HG03108 (cell line): ENCODE measurements around the gene TMEM35A.
"Not testable (repeated sequence)": the region's sequence is repeated elsewhere in the genome, so short reads cannot be mapped to it uniquely, and the experiment has no call there.

Experiments
- ATAC-seq: cut with Tn5 transposase; IDR thresholded peaks from one replicate; pipeline ENCODE4 v1.9.1; 2021; ENCODE audit warnings: moderate library complexity; ENCODE audit not compliant: unreplicated experiment

Gene TMEM35A, protein sequence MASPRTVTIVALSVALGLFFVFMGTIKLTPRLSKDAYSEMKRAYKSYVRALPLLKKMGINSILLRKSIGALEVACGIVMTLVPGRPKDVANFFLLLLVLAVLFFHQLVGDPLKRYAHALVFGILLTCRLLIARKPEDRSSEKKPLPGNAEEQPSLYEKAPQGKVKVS

DNA sequence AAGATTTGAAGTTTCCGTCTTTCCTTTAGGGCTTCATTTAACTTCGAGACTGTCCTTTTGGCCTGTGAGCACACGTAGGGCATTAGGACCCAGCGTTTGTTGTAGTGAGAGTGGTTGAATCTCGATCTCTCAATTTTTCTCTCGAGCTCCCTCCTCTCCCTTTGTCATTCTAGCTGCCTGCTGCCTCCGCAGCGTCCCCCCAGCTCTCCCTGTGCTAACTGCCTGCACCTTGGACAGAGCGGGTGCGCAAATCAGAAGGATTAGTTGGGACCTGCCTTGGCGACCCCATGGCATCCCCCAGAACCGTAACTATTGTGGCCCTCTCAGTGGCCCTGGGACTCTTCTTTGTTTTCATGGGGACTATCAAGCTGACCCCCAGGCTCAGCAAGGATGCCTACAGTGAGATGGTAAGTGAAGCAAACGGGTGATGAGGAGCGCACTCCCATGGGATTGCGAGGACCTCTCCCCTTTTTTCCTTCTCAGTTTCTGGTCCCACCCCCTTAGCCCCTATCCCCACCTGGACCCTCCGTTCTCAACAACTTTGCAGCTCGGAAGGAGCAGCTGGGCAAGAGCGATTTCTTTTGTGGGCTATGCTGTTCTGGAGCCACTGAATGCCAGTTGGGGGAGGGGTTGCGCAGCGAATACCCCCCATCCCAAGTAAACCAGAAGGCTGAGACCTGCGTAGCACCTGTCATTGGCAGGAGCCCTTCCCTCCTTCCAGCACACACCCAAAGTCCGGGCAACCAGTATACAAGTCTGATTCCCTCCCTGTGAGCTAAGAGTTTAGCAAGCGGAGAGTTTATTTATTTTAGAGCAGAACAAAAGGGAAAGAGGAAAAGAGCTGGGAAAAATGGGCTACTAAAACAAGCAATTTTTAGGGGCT is at the start of gene TMEM35A:
Gene TMEM35A (plus strand): TSS at position 164 of the 883 bp plus-strand sequence. CDS start 124 bp downstream, at position 288.
- ATAC-seq = no peak

DNA sequence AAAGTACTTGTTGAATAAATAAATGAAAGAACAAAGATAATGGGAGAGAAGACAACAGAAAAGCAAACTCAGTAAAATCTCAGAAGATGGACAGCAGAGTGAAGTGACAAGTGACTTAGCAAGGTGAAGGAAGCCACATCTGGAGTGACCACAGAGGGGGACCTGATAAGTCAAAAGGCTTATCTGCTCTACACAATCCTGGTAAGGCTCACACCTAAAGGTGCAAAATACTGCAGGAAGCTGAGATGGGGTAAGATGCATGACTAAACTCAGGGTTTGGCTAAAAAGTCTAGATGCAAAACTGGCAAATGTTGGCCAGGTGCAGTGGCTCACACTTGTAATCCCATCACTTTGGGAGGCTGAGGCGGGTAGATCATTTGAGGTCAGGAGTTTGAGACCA is 49.0 kb upstream of the TMEM35A start:
- ATAC-seq = no peak

DNA sequence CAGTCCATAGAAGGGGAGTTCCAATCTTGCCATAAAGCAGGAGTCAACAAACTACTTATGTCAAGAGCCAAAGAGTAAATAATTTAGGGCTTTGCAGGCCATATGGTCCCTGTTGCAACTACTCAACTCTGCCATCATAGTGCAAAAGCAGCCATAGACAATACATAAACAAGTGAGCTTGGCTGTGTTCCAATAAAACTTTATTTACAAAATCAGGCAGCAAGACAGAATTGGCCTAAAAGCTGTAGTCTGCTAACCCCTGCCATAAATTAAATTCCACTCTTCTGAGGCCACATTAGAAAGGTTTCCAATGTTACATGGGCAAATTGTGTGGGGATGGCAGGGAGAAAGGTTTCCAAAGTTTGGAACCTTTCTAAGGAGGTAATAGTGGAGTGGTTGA is 41.4 kb upstream of the TMEM35A start:
- no peak for ATAC-seq

DNA sequence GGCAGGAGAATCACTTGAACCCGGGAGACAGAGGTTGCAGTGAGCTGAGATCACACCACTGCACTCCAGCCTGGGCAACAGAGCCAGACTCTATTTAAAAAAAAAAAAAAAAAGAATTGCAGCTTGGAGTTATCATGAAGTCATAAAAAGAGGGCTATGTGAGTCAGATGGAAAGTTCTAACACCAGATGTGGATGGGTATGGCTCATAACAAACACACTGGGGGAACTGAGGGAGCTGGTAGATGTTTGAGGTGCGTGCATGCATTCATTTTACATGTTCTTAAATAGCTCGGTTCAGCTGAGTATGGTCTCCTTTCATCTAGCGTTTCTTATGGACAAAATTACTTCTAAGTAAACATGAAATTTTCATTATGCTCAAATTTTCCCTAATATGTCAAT is 38.5 kb upstream of the TMEM35A start:
- ATAC-seq = no peak

DNA sequence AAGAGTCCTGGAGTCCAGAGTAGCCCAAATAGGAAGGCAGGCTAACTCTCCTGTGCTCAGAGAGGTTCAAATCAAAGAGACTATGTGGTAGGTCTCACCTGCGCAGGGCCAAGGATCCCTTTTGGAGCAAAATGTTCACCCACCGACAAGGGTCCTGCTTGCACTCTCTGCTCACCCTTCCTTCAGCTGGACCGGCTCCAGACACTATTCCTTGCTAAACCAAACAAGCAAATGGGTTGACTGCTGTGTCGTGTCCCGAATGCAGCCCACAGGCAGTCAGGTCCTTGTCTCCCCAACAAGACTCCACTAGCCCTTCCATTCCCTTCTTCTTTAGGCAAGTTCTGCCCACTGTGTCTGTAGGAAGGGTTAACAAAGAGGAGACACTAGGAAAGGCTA is 27.5 kb upstream of the TMEM35A start:
- ATAC-seq = no peak

DNA sequence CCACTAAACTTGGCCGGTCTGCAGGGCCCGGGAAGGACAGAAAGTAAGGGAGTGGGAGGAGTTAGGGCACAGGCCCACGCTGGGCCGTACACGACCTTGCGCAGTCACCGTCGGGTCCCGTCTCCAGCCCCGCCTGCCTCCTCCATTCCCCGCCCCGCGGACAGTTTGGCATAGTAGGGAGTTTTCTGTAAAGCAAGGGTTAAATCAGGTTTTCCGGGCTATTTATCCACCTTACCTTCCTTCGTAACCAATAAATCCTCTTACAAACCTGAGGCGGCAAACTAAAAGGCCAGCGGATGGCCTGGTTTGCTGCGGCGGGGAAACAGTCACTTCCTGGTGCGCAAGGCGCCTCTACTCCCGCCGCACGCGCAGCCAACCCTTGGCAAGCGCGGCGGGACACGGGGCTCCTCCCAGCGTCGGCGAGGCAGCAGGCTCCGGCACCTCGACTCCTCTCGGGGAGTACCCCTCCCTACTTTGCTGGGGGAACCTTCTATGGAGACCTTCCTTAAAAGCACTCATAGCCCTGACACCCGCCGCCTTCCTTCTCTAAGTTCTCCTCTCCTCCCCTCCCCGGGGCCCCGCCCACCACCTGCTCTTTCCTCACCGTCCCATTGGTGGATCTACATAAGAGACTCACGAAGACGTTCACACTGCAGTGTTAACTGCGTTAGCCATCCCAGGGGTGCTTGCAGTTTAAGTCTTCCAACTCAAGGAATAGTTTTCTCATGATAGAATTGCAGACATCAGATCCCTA is 27.0 kb upstream of the TMEM35A start, which contains the start of gene TRMT2B:
Gene TRMT2B (minus strand): TSS at position 563 of the 754 bp plus-strand sequence. CDS start 9,822 bp downstream, outside the sequence.
- ATAC-seq = peak; percentile 89

DNA sequence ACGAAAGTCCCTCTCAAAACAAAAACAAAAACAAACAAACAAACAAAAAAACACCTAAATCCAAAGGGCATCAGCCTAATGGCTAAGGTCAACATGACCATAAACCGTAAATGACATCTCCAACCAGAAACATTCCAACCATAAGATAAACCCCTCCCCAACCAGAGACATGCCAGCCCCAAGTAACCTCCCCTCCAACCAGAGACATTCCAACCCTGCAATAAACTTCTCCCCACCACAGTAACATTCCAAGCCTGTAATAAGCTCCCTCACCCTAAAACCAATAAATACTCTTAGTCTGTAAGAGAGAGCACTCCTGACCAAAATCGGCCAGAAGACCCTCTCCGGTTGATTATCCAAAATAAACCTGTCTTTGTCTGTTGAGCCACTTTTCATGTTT is 22.1 kb upstream of the TMEM35A start:
- ATAC-seq = not testable (repeated sequence)

DNA sequence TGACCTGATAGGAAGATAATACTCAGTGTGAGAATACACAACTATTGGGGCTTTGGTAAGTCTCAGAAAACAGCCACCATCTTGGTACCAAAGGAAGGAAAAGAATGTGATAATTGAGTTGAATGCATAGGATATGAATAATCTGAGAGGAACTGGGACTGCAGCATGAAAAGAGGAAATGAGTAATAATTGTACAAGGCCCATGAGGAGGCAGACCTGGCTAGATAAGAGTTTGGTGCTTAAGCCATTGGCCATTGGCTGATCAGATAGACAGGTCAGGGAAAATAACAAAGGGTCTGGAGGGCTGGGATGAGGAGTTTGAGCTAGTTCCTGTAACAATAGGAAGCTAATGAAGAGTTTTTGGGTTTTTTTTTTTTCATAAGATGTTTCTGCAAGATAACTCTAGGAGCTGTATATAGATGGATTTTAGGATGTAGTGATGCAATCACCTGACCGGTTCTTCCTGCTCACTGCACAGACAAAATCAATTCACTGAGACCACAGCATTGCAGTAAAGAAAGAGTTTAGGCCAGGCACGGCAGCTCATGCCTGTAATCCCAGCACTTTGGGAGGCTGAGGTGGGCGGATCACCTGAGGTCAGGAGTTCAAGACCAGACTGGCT is 21.5 kb upstream of the TMEM35A start:
- peak; percentile 86 for ATAC-seq

DNA sequence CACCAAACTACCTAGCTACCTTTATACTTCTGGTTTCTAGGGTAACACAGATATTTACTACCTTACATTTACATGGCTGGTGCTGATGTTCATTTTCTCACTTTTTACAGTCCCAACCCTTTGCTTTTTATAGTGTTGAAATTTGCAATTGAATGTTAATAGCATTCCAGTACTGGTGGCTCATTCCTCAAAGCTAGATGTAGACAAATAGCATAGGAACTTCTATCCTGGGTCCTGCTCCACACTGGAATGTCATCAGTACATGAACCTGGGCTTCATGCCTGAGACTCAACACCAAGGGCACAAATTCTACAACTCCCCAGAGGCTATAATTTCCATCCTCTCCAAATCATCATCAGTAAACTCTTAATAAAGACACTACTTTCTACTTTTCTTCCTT is 16.5 kb upstream of the TMEM35A start:
- ATAC-seq = no peak

DNA sequence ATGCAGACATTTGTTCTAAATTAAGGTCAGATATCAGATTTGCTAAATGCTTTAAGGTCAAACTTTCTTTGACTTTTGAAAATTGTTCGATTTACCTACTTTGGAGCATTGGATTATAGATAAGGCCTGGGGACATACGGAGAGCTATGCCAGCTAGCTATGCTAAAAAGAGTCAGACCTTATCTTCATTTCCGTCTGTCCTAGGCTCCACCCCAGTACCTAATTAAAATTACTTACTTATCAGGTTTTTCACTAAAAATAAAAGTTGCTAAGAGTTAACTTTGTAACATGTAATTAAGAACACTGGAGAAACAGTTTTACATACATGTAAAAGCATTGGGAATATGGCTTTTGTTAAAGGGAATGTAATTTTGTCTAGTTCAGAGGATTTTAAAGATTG is 7.1 kb upstream of the TMEM35A start:
- ATAC-seq = no peak

DNA sequence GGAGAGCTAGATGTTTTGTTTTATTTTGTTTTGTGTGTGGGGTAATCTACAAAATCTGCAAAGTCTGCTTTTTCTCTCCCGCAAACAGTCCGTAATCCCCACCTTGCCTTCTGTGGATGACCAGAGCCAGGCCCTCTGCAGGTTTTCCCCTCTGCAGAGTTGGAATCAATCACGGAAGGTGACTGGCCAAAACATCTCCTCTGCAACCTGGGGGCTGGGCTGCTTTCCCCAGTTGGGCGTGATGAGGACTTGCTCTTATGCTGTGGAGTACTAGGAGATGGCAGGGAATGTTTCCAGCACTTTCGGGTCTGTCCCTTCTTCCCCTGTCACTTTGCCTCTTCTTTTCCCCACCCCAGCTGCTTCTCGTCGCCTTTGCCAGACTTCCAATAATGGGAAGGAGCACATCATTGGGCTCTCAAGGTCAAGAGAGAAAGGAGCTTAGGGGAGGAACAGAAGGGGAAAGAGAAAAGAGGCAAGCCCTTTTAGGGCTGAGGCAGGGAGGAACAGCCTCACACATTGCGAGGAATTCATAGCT is 1.1 kb downstream of the TMEM35A start:
- no peak for ATAC-seq

DNA sequence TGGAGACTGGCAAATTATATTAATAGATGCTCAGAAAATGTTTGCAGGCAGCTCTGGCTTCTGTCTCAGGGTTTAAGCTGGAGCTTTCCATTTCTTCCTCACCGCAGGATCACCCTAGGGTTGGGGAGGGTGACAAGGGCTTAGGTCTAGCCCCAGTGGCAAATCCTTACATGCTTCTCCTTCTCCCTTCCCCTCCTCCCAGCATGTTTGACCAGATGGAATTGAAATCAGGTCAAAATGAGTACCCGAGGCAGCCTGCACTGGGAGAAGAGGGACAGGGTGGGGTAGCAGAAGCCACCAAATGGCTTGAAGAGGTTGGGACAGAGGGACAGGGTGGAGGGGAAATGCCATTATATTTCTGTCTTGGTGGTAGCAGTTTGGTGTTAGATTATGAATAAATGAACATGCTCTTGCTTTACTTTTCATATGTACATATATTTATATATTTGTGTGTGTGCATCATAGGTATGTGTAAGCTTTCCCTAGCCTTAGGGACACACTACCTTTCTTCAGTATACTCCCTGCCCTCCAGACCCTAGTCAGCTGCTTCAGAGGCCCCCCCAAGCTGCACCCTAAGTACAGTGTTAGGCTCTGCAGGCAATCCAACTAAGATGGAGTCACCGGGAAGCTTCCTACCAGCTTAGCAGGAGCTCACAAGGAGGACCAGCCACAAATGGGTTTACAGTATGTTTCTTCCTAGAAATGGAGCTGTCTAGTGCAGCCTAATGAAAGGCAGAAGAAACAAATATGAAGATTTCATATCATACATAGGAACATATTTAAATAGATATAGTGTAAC is 1.8 kb downstream of the TMEM35A start:
- no peak for ATAC-seq

DNA sequence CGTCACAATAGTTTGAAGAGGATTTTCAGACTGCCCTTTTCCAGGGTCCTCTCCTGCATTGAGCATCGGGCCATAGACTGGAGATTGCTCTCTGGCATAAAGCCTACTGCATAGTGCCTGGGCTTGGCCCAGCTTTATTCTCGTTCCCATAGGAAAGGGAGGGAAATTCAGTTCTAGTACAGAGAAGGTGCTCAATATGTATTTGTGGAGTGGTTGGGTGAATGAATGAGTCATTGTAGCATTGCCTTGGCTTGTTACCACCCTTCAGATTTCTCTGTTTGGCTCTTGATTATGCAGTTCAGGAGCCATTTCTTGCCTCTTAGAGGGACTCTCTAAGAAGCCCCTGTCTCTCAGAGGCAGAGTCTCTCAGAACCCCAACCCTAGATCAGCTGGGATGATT is 2.6 kb downstream of the TMEM35A start:
- ATAC-seq = no peak

DNA sequence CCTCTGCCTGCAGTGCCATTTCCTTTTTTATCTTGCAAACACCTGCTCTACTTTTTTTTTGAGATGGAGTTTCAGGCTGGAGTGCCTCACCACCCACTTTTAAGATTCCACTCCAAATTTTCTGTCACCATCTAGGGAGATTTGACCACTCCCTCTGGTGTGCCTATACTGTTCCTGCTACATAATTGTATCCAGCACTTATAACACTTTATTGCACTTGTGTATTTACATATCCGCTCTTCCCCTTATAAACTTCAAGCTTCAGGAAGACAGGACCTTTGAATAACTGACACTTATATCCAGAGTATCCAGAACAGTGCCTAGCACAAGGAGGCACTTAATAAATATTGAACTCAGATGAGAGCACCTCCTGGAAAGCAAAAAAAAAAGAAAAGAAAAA is 13.1 kb downstream of the TMEM35A start:
- ATAC-seq = no peak

DNA sequence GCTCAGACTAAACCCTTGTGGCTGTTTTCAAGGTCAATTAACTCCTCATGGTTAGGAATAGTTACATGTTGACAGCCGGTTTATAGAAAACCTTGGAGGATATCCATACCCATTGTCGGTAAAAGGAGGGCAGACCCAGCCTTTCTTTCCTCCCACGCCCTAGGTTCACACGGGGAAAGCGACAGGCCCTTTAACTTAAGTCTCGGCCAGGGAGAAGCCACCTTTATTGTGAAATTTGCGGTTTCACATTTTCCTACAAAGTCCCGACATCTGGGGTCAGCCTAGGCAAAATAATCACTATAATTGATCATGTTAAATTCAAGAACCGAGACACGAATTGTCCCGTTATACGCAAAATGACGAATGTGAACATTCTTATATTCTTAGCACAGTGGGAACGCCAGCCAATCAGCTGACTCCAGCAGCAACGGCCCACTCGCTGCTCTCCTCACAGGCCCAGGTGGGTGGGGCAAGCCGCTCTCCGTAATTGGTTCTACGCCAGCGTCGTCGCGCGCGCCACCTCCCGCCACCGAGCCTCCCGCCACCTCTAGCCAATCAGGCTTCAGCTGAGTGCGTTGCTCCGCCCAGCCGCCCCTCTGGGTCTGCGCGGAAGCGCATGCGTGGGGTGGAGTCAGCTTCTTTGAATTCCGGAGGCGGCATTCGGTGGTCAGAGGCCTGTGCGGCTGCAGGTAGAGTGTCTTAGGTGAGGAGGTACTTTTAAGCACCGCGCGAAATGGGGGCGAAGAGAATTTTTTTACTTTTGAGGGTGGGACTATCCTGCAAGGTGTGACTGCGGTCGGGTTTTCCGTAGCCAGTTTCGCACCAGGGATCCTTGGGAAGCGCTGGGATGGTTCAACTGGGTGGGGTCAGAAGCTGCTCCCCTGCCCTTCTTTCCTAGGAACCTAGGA is 19.1 kb downstream of the TMEM35A start, which contains the start of gene CENPI:
Gene CENPI (plus strand): TSS at position 659 of the 908 bp plus-strand sequence. CDS start 2,867 bp downstream, outside the sequence.
- peak; percentile 99 for ATAC-seq

DNA sequence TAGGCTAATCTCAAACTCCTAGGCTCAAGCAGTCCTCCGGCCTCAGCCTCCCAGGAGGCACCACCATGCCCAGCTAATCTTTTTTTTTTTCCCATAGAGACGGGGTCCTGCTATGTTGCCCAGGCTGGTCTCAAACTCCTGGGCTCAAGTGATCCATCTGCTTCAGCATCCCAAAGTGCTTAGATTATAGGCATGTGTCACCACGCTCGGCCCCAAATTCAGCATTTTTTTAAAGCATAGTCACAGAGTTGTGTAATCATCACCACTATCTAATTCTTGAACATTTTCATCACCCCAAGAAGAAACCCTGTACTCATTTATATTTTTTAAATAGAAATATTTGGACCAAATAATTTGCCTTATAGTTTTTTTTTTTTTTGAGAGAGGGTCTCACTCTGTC is 29.6 kb downstream of the TMEM35A start:
- no peak for ATAC-seq

DNA sequence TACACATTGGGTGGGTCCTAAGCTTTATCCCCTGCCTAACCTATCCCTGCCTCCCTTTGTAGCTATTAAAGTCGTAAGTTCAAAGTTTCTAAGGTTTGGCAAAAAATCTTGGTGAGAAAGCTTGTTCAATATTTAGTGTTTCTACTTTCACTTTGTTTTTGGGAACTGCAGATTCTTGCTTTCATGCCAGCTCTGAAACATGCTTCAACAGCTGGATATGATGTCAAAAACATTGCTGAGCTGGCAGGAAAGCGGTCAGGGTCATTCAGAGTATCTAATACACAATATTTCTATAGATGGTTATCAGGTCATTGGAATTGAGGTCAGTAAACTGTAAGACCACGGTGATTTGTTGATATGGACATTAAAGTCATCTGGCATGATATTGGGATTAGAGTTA is 39.0 kb downstream of the TMEM35A start:
- no peak for ATAC-seq

DNA sequence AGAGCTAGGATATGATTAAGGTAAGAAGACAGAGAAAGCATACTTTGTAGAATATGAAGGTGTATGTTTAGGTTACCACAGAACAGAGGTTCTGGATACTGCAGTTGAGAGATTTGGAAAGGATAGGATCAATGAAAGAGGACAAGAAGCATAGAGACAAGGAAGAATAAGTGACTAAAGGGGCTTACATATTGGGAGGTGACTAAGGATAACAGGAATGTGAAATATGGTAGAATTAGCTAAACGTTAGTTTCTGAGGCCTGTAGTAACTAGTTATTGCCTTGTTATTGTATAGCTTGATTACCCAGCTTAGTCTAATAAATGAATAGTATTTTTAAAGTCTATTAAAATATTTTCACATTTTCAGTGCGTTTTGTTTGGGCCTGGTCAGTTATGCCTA is 57.6 kb downstream of the TMEM35A start:
- ATAC-seq = no peak
